B cell (primary cell): ENCODE results near the gene CNTNAP2.

Experiments used
- EZH2 ChIP-seq: IDR thresholded peaks from 2 replicates; pipeline ENCODE4 v1.6.1; 2012; ENCODE audit warnings: borderline replicate concordance, low read depth, mild to moderate bottlenecking, moderate library complexity, low read length; ENCODE audit not compliant: insufficient read depth, poor library complexity, severe bottlenecking
- TF ChIP-seq, protein P1 (sequence below): fragments of 200-600 bp; IDR thresholded peaks from one replicate; pipeline ENCODE4 v1.8.0; 2022; ENCODE audit warnings: antibody characterized with exemption, mild to moderate bottlenecking

DNA sequence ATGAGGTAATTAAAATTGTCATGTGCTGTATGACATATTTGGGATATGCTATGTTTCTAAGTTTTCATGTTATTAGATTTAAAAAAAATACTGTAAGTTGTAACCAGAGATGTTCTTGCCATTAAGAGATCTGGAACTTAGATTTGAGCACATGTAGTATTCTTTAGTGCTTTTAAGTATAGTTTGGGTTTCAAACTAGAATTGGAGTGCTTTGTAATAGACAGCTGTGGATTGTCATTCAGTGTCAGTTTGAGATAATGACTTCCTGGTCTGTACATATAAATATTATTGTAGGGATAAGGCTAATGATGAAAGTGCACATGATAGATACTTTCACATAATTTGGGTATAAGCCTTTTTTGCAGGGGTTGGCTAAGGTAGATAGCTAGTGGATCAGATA lies 936.2 kb downstream of the CNTNAP2 start:
- TF ChIP-seq, protein P1, sequence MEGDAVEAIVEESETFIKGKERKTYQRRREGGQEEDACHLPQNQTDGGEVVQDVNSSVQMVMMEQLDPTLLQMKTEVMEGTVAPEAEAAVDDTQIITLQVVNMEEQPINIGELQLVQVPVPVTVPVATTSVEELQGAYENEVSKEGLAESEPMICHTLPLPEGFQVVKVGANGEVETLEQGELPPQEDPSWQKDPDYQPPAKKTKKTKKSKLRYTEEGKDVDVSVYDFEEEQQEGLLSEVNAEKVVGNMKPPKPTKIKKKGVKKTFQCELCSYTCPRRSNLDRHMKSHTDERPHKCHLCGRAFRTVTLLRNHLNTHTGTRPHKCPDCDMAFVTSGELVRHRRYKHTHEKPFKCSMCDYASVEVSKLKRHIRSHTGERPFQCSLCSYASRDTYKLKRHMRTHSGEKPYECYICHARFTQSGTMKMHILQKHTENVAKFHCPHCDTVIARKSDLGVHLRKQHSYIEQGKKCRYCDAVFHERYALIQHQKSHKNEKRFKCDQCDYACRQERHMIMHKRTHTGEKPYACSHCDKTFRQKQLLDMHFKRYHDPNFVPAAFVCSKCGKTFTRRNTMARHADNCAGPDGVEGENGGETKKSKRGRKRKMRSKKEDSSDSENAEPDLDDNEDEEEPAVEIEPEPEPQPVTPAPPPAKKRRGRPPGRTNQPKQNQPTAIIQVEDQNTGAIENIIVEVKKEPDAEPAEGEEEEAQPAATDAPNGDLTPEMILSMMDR: no peak
- TF ChIP-seq EZH2: no peak
